NCI-H146 (cell line): ENCODE results near the gene SLC35E2B.
"Not testable (repeated sequence)": the region's sequence is repeated elsewhere in the genome, so short reads cannot be mapped to it uniquely, and the experiment has no call there.

Experiments used
- DNase-seq: peaks from one replicate; lab custom pipeline; 2025; lab: John Stamatoyannopoulos, UW

SLC35E2B gene

DNA sequence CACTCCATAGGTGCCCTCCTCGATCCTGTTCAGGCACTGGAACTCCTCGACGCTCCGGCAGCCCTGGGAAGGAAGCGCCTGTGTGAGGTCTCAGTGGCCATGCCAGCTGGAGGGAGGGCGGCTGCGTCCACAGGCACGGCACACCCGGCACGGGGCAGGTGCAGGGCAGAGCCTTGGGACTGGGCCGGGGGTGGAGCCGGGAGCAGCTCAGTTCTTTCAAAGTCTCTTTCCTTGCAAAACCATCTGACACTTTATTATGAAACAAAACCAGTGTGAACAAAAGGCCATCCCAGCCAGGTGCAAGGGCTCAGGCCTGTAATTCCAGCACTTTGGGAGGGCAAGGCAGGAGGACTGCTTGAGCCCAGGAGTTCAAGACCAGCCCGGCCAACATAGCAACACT is 54.1 kb downstream of the SLC35E2B start:
- not testable (repeated sequence) for DNase-seq

DNA sequence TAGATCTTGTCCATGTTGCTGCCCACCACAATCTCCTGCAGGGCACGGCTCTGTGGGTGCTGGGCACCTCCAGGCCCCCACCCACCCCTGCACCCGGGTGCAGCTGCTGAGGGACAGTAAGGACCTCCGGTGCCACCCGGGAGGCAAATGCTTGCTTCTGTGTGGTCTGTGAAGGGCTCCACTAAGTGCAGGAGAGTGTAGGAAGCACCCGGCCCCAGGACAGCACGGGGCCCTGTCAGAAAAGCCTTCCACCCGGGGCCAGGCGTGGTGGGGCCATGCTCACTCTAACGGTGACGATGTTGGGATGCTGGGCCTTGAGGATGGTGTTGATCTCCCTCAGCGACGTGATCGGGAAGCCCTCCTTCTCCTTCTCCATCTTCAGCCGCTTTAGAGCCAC is 55.1 kb downstream of the SLC35E2B start:
- not testable (repeated sequence) for DNase-seq

DNA sequence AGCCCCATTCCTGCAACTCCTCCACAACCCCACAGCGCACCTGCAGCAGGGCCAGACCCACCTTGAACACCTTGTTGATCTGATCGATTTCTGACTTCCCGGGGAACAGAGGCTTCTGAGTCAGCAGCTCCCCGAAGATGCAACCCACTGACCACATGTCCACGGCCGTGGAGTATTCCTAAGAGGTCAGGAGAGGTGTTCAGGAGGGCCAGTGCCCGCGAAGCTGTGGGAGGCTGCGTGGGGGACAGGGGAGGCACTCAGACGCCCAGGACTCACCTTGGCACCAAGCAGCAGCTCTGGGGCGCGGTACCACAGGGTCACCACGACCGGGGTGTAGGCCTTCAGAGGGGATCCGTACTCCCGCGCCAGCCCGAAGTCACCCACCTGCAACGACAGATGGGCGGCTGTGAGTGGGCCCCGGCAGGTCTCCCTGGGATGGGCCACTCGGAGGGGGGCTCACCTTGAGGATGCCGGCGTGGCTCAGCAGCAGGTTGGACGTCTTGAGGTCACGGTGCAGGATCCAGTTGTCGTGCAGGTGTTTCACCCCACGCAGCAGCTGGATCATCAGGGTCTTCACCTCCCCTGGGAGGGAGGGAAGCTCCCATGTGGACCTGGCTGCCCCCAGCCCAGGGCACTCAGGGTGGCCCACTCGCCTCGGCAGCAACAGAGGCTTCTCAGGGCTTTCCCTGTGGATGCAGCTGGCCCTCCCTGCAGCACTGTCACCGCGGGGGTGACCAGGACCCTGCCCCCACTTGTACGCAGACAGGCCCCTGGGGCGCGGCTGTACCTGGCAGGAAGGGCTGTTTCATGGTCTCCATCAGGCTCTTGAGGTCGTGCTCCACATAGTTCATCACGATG is 55.7 kb downstream of the SLC35E2B start:
- DNase-seq = not testable (repeated sequence)

DNA sequence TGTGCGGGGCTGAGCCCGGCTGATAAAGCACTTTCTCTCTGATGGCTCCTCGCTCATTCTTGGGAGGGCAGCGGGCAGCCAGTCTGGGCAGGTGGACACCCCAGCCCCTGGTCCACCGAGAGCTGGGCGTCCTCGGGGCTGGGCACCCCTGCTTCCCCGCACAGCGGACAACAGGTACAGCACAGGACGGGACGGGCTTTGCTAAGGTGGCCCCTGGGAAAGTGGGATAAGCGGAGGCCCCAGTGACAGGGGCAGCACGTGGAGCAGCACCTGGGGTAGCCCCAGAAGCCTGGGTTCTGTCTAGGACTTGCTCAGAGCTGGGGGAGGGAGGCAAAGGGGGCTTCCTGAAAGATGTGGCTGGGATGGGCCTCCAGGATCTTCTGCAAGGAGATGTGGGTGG is 58.0 kb downstream of the SLC35E2B start:
- DNase-seq = not testable (repeated sequence)

DNA sequence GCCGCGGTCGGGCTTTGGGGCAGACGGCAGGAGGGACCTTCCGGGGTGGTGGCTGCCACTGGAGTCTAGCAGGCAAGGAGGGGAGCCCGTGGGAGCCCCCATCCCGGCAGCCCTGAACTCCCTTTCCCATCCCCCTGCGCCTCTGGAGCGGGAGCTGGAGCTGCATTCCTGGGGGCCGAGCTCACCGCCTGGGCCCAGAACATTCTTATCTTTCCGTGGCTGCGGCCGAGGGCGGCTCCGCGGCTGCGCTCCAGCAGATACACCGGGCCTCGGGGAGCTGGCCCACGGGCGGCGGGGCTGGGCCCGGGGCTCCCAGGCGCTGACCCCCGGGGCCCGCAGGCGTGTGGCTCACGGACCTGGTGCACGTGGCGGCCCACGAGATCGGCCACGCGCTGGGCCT is 59.2 kb downstream of the SLC35E2B start:
- DNase-seq = not testable (repeated sequence)

DNA sequence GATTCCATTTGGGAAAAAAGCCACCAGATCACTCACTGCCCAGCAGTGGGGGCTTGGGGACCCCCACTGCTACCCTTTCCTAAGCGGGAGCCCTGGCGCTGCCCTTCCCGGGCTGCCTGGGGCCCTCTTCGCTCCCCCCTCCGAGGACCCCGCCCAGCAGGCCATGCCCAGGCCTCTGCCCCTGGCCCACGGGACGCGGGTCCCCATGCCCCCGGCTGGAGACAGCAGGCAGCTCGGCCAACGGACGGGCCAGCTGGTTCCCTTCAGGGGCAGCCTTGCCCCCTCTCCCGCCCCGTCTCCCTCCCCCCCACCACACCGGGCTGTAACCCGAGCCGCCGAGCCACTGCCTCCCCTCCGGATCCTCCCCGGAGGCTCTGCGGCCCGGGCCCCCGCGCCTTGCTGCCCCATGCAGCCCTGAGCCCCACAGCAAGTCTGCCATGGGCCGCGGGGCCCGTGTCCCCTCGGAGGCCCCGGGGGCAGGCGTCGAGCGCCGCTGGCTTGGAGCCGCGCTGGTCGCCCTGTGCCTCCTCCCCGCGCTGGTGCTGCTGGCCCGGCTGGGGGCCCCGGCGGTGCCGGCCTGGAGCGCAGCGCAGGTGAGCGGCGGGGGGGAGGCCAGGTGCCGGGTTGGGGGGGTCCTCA is 60.7 kb downstream of the SLC35E2B start, which contains the start of gene MMP23B:
Gene MMP23B, plus strand, starts transcription at position 392 of the 639 bp plus-strand sequence. Its CDS starts 46 bp downstream, at position 438.
- DNase-seq = peak; percentile 11

DNA sequence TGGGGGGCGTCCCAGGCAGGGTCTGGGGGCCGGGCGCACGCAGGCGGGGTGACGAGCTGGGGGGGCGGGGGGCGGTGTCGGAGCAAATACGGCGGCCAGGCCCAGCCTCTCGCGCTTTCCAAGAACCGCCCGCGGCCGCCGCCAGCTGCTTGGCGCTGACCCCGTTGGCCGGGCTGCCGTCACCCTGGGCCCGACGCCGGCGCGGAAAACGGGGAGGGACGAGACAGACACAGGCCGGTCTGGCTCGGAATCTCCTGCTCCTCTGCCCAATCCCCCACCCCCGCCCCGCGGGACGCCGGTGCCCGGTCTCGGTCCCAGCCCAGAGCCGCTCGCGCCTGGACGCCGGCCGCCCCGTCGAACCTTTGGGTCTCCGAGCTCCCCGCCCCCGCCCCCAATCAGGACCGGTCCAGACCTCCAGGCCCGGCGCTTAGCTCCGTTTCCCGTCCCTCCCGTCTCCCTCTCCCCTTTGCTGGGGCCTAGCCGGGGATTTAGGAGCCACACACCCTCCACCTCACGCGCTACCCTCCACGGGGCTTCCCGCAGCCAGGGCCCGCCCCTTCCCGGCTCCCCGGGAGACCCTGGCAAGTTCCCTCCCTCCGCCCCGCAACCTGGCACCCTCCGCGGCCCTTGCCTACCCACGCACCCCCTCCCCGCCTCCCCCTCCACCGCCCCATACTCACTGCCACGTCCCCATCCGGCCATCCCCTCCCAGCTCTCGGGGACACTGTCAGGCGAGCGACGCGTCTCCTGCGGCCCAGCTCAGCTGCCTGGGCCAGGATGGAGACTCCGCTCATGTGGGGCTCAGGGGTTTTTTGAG is 61.4 kb downstream of the SLC35E2B start:
- DNase-seq = peak; percentile 11

DNA sequence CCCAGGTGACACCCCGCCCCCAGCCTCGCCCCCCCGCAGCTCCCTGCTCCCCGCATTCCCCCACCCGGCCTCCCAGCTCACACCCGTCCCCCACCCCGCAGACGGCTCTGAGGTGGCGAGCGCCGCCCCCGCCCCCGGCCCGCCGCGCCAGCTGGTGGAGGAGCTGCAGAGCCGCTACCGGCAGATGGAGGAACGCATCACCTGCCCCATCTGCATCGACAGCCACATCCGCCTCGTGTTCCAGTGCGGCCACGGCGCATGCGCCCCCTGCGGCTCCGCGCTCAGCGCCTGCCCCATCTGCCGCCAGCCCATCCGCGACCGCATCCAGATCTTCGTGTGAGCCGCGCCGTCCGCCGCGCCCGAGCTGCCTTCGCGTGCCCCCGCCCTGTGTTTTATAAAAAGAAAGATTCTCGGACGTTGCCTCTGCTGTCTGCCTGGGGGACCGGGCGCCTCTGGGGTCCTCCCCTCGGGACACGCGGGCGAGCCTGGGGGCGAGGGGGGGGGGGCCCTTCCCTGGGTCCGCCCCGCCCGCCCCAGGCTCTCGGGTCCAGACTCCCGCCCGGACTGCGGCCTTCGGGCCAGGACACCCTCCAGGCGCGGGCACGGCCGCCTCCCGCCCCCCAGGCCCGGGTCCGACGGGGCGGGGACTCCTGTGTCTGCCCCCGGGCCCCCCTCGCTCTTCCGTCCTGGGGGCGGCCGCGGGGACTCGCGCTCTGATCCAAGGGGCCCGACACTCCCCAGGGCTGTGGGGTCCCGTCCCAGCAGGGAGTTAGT is 62.2 kb downstream of the SLC35E2B start:
- DNase-seq = peak; percentile 56

DNA sequence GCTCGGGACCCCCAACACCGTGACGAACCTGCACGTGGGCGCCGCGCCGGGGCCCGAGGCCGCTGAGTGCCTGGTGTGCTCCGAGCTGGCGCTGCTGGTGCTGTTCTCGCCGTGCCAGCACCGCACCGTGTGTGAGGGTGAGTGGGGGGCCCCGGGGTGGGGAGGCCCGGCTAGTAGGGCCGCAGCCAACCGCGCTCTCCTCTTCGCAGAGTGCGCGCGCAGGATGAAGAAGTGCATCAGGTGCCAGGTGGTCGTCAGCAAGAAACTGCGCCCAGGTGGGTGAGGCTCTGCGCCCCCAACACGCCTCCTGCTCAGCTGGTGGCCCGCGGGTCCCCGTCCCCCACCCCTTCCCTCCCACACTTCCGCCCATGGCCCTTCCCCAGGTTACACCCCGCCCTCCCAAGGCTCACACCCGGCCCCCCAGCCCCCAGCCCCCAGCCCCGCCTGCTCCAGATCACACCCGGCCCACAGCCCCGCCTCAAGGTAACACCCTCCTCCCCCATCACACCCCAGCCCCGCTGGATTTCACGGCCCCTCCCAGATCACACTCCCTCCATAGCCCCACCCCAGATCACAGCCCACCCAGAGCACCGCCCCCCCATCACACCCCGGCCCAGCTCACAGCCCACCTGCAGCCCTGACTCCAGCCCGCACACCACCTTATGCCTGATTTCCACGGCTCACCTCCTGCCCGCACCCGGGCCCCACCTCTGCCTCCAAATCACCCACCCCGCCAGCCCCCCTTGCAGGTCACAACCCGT is 63.0 kb downstream of the SLC35E2B start:
- no peak for DNase-seq

DNA sequence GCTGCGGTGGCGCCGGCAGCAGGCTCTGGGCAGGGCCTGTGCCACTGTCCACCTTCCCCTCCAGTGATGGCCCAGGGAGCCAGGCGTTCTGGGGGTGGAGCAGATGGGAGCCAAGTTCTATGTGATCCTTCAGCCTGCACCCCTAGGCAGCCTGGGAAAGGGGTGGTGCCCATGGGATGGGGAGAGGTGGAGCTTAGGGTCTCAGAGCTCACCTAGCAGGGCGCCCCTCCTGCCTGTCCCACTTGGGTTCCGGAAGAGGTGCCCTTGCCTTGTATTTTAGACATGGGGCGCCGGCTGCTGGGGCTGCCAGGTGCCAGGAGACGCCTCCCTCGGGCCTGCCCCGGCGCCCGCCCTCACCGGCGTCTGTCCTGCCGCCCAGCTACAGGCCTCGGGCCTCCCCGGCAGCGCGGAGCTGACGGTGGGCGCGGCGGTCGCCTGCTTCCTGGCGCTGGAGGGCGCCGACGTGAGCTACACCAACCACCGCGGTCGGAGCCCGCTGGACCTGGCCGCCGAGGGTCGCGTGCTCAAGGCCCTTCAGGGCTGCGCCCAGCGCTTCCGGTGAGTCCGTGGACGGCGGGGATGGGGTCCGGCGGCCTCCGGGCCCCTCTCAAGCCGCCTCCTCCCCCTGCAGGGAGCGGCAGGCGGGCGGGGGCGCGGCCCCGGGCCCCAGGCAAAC is 63.7 kb downstream of the SLC35E2B start:
- no peak for DNase-seq

DNA sequence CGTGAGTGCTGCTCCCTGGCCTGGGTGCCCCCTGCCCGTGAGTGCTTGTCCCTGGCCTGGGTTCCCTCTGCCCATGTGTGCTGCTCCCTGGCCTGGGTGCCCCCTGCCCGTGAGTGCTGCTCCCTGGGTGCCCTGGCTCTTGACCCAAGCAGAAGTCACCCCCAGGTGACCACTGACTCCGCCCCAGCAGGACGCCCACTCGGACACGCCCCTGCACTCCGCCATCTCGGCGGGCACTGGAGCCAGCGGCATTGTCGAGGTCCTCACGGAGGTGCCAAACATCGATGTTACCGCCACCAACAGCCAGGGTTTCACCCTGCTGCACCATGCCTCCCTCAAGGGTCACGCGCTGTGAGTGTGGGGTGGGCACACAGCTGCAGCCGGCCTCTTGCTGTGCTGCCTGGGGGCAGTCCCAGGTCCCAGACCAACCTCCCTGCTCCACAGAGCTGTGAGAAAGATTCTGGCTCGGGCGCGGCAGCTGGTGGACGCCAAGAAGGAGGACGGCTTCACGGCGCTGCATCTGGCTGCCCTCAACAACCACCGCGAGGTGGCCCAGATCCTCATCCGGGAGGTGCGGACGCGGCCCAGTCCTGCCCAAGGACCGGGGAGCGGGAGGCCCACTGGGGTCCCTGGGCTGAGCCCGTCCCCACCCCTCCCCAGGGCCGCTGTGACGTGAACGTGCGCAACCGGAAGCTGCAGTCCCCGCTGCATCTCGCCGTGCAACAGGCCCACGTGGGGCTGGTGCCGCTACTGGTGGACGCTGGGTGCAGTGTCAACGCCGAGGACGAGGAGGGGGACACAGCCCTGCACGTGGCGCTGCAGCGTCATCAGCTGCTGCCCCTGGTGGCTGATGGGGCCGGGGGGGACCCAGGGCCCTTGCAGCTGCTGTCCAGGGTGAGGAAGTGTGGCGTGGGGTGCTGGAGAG is 64.5 kb downstream of the SLC35E2B start:
- DNase-seq = no peak

DNA sequence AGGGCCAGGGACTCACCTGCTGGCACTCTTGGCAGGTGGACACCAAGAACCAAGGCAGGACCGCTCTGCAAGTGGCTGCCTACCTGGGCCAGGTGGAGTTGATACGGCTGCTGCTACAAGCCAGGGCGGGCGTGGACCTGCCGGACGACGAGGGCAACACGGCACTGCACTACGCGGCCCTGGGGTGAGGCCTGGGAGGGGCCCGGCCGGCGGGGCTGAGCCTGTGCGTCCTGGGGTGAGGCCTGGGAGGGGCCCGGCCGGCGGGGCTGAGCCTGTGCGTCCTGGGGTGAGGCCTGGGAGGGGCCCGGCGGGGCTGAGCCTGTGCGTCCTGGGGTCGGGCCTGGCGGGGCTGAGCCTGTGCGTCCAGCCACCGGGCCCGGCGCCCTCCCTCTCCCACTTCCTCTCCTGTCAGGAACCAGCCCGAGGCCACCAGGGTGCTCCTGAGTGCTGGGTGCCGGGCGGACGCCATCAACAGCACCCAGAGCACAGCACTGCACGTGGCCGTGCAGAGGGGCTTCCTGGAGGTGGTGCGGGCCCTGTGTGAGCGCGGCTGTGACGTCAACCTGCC is 65.2 kb downstream of the SLC35E2B start:
- no peak for DNase-seq

DNA sequence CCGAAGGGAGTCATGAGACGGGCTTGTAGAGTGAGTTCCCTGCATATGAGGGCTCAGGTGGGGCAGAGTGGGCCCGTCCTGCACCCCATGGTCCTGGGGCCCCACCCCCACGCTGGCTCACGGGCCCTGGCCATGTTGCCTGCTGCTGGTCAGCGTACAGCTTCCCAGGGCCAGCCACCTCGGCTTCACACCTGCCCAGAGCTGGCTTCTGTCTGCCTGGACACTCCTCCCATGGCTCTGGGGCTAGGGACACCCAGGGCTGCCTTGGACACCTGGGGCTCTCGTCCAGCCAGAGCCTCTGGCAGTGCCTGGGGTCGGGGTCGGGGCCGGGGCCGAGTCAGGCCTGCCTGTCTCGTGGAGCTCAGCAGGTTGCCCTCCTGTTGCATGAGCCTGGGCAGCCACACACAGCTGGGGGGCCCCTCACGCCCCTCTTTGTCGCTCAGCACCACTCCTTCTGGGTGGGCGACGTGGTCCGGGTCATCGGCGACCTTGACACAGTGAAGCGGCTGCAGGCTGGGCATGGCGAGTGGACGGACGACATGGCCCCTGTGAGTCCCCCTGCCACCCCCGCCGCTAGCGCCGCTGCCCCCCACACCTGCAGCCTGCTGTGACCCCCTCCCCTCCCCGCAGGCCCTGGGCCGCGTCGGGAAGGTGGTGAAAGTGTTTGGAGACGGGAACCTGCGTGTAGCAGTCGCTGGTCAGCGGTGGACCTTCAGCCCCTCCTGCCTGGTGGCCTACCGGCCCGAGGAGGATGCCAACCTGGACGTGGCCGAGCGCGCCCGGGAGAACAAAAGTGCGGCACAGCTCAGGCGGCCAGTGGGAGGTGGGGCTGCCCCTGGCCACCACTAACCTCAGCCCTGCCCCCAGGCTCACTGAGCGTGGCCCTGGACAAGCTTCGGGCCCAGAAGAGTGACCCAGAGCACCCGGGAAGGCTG is 66.1 kb downstream of the SLC35E2B start:
- no peak for DNase-seq

DNA sequence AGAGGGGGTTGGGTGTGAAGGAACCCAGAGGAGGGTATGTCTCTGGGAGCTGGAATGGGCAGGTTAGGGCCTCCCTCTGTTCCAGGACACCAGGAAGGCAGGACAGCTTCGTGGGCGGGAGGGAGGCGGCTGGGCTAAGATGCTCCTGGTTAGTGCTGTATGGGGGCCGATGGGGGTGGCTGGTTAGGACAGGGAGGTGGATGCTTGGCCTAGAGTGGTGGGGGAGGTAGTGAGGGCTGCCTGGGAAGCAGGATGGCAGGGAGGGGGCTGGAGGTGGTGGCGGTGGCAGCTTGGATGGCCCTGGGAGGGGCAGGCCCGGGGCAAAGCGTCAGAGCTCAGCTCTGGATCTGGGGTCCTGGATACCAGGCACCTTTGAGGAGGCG is 66.8 kb downstream of the SLC35E2B start:
- DNase-seq = no peak

DNA sequence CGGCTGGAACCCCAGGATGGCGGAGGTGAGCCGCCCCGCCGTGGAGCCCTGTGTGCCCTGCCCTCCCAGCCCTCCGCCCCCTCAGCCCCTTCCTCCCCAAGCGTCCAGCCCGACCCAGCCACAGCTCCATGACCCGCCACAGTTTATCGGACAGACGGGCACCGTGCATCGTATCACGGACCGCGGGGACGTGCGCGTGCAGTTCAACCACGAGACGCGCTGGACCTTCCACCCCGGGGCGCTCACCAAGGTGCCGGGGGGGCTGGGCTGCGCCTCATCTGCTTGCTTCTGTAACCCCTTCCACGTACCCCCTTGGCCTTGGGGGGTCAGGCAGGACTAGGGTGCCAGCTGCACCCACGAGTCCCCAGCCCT is 67.2 kb downstream of the SLC35E2B start:
- no peak for DNase-seq

DNA sequence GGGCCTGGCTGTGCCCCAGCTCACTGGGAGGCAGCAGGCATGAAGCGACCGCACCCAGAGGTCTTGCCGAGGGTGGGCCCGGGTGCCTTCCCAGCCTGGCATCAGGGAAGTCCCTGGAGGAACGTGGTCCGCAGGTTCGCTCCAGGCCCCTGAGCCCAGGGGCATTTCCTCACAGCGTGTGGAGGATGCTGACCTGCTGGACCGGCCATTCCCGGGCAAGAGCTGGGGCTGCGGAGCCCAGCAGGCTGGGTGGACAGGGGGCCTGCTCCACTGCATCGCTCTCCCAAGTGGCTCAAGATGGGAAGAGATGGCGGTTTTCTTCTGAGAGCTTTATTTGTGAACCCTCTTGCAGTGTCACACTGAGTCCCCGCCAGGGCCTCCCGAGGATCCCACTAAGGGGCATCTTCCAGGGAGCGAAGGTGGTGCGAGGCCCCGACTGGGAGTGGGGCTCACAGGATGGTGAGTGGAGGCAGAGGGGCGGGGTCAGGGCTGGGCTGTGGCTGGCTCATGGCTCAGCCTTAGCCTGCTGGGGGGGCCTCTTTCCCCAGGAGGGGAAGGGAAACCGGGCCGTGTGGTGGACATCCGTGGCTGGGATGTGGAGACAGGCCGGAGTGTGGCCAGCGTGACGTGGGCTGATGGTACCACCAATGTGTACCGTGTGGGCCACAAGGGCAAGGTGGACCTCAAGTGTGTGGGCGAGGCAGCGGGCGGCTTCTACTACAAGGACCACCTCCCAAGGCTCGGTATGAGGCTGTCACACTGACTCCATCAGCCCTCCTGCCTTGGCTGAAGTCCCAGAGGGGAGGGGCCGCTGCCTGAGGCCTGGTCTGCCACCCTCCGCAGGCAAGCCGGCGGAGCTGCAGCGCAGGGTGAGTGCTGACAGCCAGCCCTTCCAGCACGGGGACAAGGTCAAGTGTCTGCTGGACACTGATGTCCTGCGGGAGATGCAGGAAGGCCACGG is 67.9 kb downstream of the SLC35E2B start:
- DNase-seq = no peak
